ENCODE measurements around the gene AIG1. TPM values are rescaled to one million over a fixed set of nuclear protein-coding genes. Genes with fewer than 3 reads are reported as not detected.

AIG1 gene
- total RNA-seq, 1 donor from 2014 or later = 32.2 TPM

DNA sequence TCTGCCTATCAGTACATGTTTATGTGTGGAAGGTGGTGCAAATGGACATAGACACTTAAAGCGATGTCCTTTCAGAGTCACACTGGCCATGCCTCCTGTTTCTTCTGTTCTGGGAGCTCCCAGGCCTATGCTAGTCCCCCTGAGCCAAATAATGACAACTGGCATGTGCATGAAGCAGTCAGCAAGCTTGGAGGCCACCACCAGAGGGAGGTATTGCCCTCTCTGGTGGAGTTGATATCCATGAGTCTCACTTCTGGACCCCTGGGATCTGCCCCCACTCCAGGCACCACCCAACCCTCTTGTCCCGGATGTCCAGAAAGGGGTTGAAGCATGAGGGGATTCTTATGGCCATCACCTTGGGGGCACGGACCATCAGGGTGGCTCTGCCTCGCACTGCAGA is 172.2 kb downstream of the AIG1 start:
- Mint-ChIP-seq H3K4me1 (ENCODE audit: low read depth) (no peaks in the 10 kb centered on the region), H3K4me3 (ENCODE audit: unreplicated experiment) (no peak overlapping the region), H3K9me3 (ENCODE audit: low read depth) (no peaks in the 10 kb centered on the region), H3K36me3 (ENCODE audit: low read depth) (peaks cover 2% of the 10 kb centered on the region), H3K27me3 (ENCODE audit: low read depth) (no peaks in the 10 kb centered on the region), H3K27ac (ENCODE audit: unreplicated experiment) (no peak overlapping the region)
- peak; percentile 72 for TF ChIP-seq CTCF (IDR thresholded peaks at IDR 0.05)
- DNase-seq (ENCODE audit: low spot score) = no peak

- Mint-ChIP-seq H3K27ac (ENCODE audit: unreplicated experiment) (no peak overlapping the region), H3K27me3 (ENCODE audit: low read depth) (no peaks in the 10 kb centered on the region)
Observed at GRCh38 chr6:143233554-143234285, 173.0 kb downstream of the AIG1 start.

DNA sequence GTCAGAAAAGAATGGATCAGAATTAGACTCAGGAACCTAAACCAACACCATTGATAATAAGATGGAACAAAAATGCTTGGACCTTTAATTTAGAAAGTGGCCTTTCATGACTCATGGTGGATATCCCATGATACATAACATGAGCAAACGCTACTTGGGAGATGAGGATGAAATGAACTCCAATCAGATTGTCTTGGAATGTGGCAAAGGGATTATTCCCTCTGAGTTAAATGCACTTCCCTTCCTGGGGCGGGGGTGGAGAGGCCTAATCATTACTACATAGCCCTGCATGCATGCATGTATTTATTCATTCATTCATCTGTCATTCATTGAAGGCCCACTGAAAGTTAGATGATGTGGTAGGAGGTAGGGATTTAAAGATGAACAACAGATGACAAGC is 174.0 kb downstream of the AIG1 start:
- no peak for DNase-seq (ENCODE audit: low spot score)
- Mint-ChIP-seq H3K27me3 (ENCODE audit: low read depth) (no peaks in the 10 kb centered on the region), H3K4me3 (ENCODE audit: unreplicated experiment) (no peak overlapping the region), H3K27ac (ENCODE audit: unreplicated experiment) (no peak overlapping the region), H3K4me1 (ENCODE audit: low read depth) (no peaks in the 10 kb centered on the region), H3K36me3 (ENCODE audit: low read depth) (peaks cover 3% of the 10 kb centered on the region), H3K9me3 (ENCODE audit: low read depth) (no peaks in the 10 kb centered on the region)
- no peak for TF ChIP-seq CTCF (IDR thresholded peaks at IDR 0.05)

More at GRCh38 chr6:143233554-143234285, 173.0 kb downstream of the AIG1 start:
- Mint-ChIP-seq H3K36me3 (ENCODE audit: low read depth) (peaks cover 2% of the 10 kb centered on the region), H3K4me1 (ENCODE audit: low read depth) (no peaks in the 10 kb centered on the region), H3K4me3 (ENCODE audit: unreplicated experiment) (no peak overlapping the region), H3K9me3 (ENCODE audit: low read depth) (no peaks in the 10 kb centered on the region)
- no peak for DNase-seq (ENCODE audit: low spot score)
- no peak for TF ChIP-seq CTCF (IDR thresholded peaks at IDR 0.05)

GRCh38 chr6:143236151-143236798 is 175.6 kb downstream of the AIG1 start:
- Mint-ChIP-seq H3K4me3 (ENCODE audit: unreplicated experiment) (no peak overlapping the region), H3K4me1 (ENCODE audit: low read depth) (peaks cover 4% of the 10 kb centered on the region), H3K27ac (ENCODE audit: unreplicated experiment) (no peak overlapping the region), H3K27me3 (ENCODE audit: low read depth) (no peaks in the 10 kb centered on the region), H3K36me3 (ENCODE audit: low read depth) (peaks cover 3% of the 10 kb centered on the region), H3K9me3 (ENCODE audit: low read depth) (no peaks in the 10 kb centered on the region)
- no peak for DNase-seq (ENCODE audit: low spot score)
- peak; percentile 22 for TF ChIP-seq CTCF (IDR thresholded peaks at IDR 0.05)

GRCh38 chr6:143238306-143238705 is 177.6 kb downstream of the AIG1 start:
- Mint-ChIP-seq H3K9me3 (ENCODE audit: low read depth) (no peaks in the 10 kb centered on the region), H3K4me1 (ENCODE audit: low read depth) (peaks cover 5% of the 10 kb centered on the region), H3K36me3 (ENCODE audit: low read depth) (peaks cover 2% of the 10 kb centered on the region), H3K27me3 (ENCODE audit: low read depth) (no peaks in the 10 kb centered on the region), H3K4me3 (ENCODE audit: unreplicated experiment) (no peak overlapping the region), H3K27ac (ENCODE audit: unreplicated experiment) (no peak overlapping the region)
- no peak for TF ChIP-seq CTCF (IDR thresholded peaks at IDR 0.05)
- no peak for DNase-seq (ENCODE audit: low spot score)

All from chondrocyte (in vitro differentiated cells).